Endothelial cell of umbilical vein (primary cell): ENCODE results near the gene COTL1. TPM values are rescaled to one million over a fixed set of nuclear protein-coding genes. Genes with fewer than 3 reads are reported as not detected.

Experiments used
- BruUV-seq: library from RNA; stranded (reverse); fragments of 400-500 nt; replicated peaks from 2 replicates; lab custom pipeline; 2021; lab: Mats Ljungman, UMichigan
- CTCF ChIA-PET: fragments of 300-600, 350-600 bp; sonication (Branson Sonifier 250); formaldehyde crosslinking; loops from one replicate; lab custom pipeline; 2021; ENCODE audit warnings: antibody characterized with exemption, inconsistent platforms; lab: Charles Lee
- POLR2A ChIA-PET: fragments of 300-600, 350-600 bp; sonication (Branson Sonifier 250); formaldehyde crosslinking; loops from one replicate; lab custom pipeline; 2021; ENCODE audit warnings: antibody characterized with exemption, inconsistent platforms; lab: Charles Lee
- DNase-seq: peaks from one replicate; pipeline ENCODE4 v3.0.0-alpha.2; 2011; ENCODE audit warnings: low read depth, low spot score
- FAIRE-seq: peaks from 2 replicates; lab custom pipeline; 2011; peaks lifted over from hg19 to GRCh38; lab: Jason Lieb, UNC
- H2AFZ ChIP-seq: 2 replicates; pipeline ENCODE4 v1.6.0; 2012; ENCODE audit warnings: low read depth, low read length, control low read depth, inconsistent platforms
- H3K27ac ChIP-seq: 2 replicates; pipeline ENCODE4 v1.5.1; 2011; ENCODE audit warnings: low read depth, mild to moderate bottlenecking, control low read depth, low read length, moderate library complexity; ENCODE audit not compliant: insufficient read depth
- H3K27me3 ChIP-seq, 2 experiments: 2 replicates each; pipeline versions ENCODE4 v1.6.0 to v1.6.1; 2011; ENCODE audit warnings: low read length in 2 of 2, mixed read lengths in 1 of 2; ENCODE audit not compliant: control insufficient read depth in 2 of 2, insufficient read depth in 2 of 2
- H3K36me3 ChIP-seq, 2 experiments: 2 replicates in 1 of 2; 3 replicates in 1 of 2; pipeline ENCODE4 v1.5.1; 2011; ENCODE audit warnings: low read length in 2 of 2, mild to moderate bottlenecking in 1 of 2, moderate library complexity in 1 of 2; ENCODE audit not compliant: control insufficient read depth in 2 of 2, insufficient read depth in 2 of 2; ENCODE audit errors: extremely low read depth in 1 of 2
- H3K4me1 ChIP-seq: 3 replicates; pipeline ENCODE4 v1.5.1; 2011; ENCODE audit warnings: mild to moderate bottlenecking, low read length; ENCODE audit not compliant: control insufficient read depth, insufficient read depth; ENCODE audit errors: extremely low read depth
- H3K4me2 ChIP-seq: 2 replicates; pipeline ENCODE4 v1.6.1; 2011; ENCODE audit warnings: low read length, control low read depth, mixed read lengths; ENCODE audit not compliant: insufficient read depth
- H3K4me3 ChIP-seq, 3 experiments: fragments of 200-600 bp in 1 of 3; sonication (generic), shearing (Covaris generic) in 1 of 3; replicated peaks in 1 of 3; 2 replicates each; pipeline ENCODE4 v1.5.1; 2011 to 2016; ENCODE audit warnings: control low read depth in 3 of 3, low read length in 3 of 3, mild to moderate bottlenecking in 2 of 3, inconsistent platforms in 1 of 3, low read depth in 1 of 3, moderate library complexity in 1 of 3; ENCODE audit not compliant: insufficient read depth in 1 of 3
- H3K79me2 ChIP-seq: 2 replicates; pipeline ENCODE4 v1.6.0; 2012; ENCODE audit warnings: low read length, inconsistent platforms; ENCODE audit not compliant: control insufficient read depth, insufficient read depth
- H3K9ac ChIP-seq: replicated peaks from 2 replicates; pipeline ENCODE3; 2011; ENCODE audit warnings: low read length, control low read depth; ENCODE audit not compliant: insufficient read depth; ENCODE audit errors: extremely low read depth
- H3K9me1 ChIP-seq: replicated peaks from 3 replicates; pipeline ENCODE4 v1.6.0; 2011; ENCODE audit warnings: mild to moderate bottlenecking, low read length; ENCODE audit not compliant: control insufficient read depth, insufficient read depth; ENCODE audit errors: extremely low read depth
- H3K9me3 ChIP-seq: replicated peaks from 2 replicates; pipeline ENCODE4 v1.5.1; 2012; ENCODE audit warnings: low read length, inconsistent platforms; ENCODE audit not compliant: control insufficient read depth, insufficient read depth
- H4K20me1 ChIP-seq: replicated peaks from 2 replicates; pipeline ENCODE3; 2011; ENCODE audit warnings: mild to moderate bottlenecking, low read length; ENCODE audit not compliant: control insufficient read depth, insufficient read depth; ENCODE audit errors: extremely low read depth
- GATA2 ChIP-seq: IDR thresholded peaks from 2 replicates; pipeline ENCODE4 v1.7.0; 2011; ENCODE audit warnings: low read depth, mild to moderate bottlenecking, moderate library complexity, mixed read lengths, low read length; ENCODE audit not compliant: insufficient read length, insufficient read depth
- POLR2AphosphoS5 ChIP-seq: IDR thresholded peaks from 2 replicates; pipeline ENCODE4 v1.6.1; 2012; ENCODE audit warnings: low read depth, mild to moderate bottlenecking, control low read depth, low read length, moderate library complexity; ENCODE audit not compliant: insufficient read depth
- dilution Hi-C: fragments of 300-500 bp; cut with MboI; formaldehyde crosslinking; loops from one replicate; pipeline ENCODE4 v1.15.0; 2019; ENCODE audit warnings: low sequenced_read_pairs; ENCODE audit not compliant: extremely low pct_ligation_motif_present
- intact Hi-C: fragments of 100-400 bp; cut with micrococcal nuclease; formaldehyde crosslinking; loops from one replicate; pipeline ENCODE4 v1.10.0; 2022
- polyA plus RNA-seq, 4 experiments: library from polyadenylated mRNA; depleted of rRNA in 3 of 4; stranded (reverse) in 3 of 4; unstranded in 1 of 4; fragments of >200 nt; gene quantifications; 2 replicates each; pipeline versions ENCODE4 v1.2.1 to v1.2.3, GENCODE V29; 2011 to 2012; ENCODE audit warnings: missing spikeins in 1 of 4
- total RNA-seq: library from RNA; stranded (reverse); gene quantifications from 2 replicates; pipeline ENCODE4 v1.2.3, GENCODE V29; 2021
- TF ChIP-seq, protein P1 (sequence below): IDR thresholded peaks from 2 replicates; pipeline ENCODE4 v1.6.1; 2011; ENCODE audit not compliant: insufficient read depth, insufficient read length
- TF ChIP-seq, protein P2 (sequence below), 2 donors: IDR thresholded peaks; 1 replicate in 1 of 2; 2 replicates in 1 of 2; pipeline ENCODE4 v1.5.1; 2011; ENCODE audit warnings: low read length in 2 of 2, mild to moderate bottlenecking in 2 of 2, moderate library complexity in 2 of 2, control low read depth in 1 of 2, inconsistent platforms in 1 of 2, low read depth in 1 of 2; ENCODE audit not compliant: insufficient read depth in 1 of 2; ENCODE audit errors: extremely low read depth in 1 of 2

The COTL1 gene
- total and polyA plus RNA-seq, 2 donors (not counting 3 experiments of a cell fraction or from before 2014, with no cell fraction given): 90.0 to 200 TPM

DNA sequence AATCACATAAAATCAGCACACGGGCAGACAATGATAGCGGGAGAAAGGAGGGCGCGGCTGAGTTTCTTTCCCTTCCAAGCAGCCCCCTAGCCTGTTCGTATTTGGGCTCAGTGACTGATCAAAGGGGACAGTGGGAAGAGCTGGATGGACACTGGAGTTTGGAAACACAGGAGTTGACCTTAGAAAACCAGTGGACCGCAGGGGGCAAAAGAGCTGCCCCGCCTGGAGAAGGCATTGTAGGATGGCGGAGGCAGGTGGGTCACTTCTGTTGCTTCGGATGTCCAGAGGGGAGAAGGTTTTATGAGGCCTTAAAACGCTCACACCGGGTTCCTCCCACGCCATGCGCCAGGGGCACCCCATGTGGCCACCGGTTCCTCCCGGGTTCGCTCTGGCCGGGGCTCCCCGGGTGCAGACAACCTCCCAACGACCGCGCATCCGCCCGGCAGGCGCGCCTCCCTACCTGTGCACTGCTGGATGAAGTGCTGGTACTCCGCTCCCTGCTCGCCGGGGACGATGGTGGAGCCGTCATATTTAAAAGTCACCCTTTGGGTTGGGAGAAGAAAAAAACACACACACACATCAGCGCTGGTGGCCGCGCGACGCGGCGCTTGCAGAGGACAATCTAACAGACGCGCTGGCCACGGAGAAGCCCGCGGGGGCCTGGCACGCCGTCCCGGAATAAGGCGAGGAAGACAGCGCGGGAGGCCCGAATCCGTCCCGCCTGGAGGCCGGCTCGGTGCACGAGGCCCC is 662 bp downstream of the COTL1 start:
- Histone ChIP-seq H3K79me2 (peaks cover 47% of the 10 kb centered on the region), H4K20me1 (no peaks in the 10 kb centered on the region), H3K36me3 (peaks cover 0 to 2% of the 10 kb centered on the region in 2 experiments), H3K27ac (peak overlapping the region; percentile 34), H3K4me2 (peak overlapping the region; percentile 97), H3K9me3 (no peaks in the 10 kb centered on the region), H3K4me3 (peak overlapping the region; percentile 81 to 94 (median 84)), H3K27me3 (no peaks in the 10 kb centered on the region), H3K9me1 (no peaks in the 10 kb centered on the region), H2AFZ (peak overlapping the region; percentile 50), H3K9ac (peak overlapping the region; percentile 73), H3K4me1 (peaks cover 31% of the 10 kb centered on the region)
- ChIA-PET POLR2A (no interaction called here), CTCF (interaction anchor here (0.8 to 7.3 kb wide), 5 partner anchors 17 to 112 kb away, joined by 3 to 74 read pairs (median 9); partner anchors contain the start of gene MEAK7)
- TF ChIP-seq, protein P1, sequence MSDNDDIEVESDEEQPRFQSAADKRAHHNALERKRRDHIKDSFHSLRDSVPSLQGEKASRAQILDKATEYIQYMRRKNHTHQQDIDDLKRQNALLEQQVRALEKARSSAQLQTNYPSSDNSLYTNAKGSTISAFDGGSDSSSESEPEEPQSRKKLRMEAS: no peak
- TF ChIP-seq POLR2AphosphoS5: no peak
- no peak for TF ChIP-seq GATA2
- TF ChIP-seq, protein P2, sequence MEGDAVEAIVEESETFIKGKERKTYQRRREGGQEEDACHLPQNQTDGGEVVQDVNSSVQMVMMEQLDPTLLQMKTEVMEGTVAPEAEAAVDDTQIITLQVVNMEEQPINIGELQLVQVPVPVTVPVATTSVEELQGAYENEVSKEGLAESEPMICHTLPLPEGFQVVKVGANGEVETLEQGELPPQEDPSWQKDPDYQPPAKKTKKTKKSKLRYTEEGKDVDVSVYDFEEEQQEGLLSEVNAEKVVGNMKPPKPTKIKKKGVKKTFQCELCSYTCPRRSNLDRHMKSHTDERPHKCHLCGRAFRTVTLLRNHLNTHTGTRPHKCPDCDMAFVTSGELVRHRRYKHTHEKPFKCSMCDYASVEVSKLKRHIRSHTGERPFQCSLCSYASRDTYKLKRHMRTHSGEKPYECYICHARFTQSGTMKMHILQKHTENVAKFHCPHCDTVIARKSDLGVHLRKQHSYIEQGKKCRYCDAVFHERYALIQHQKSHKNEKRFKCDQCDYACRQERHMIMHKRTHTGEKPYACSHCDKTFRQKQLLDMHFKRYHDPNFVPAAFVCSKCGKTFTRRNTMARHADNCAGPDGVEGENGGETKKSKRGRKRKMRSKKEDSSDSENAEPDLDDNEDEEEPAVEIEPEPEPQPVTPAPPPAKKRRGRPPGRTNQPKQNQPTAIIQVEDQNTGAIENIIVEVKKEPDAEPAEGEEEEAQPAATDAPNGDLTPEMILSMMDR (IDR thresholded peaks at IDR 0.05; ENCODE audit: extremely low read depth in 1 of 2, insufficient read depth in 1 of 2, low read depth in 1 of 2, low read length in 2 of 2): no peak
- DNase-seq (peak; percentile 29), FAIRE-seq (no peak)
- BruUV-seq: no TSS peak
- intact Hi-C loops: no loop called here
- dilution Hi-C loops: loop anchor here (25.0 kb wide), 1 partner anchor 105 kb away; the partner anchor contains the start of gene MEAK7
